GM23338 (cell line): ENCODE measurements around the gene FHIT. TPM values are rescaled to one million over a fixed set of nuclear protein-coding genes. Genes with fewer than 3 reads are reported as not detected.

ENCODE experiments used
- CREB1 ChIP-seq: fragments of 250-450 bp; sonication (Bioruptor Pico); IDR thresholded peaks from 2 replicates; pipeline ENCODE4 v1.5.0; 2020; ENCODE audit warnings: low read depth, mild to moderate bottlenecking, moderate library complexity
- EZH2phosphoT487 ChIP-seq: fragments of 200-600 bp; sonication (generic); IDR thresholded peaks from one replicate; pipeline ENCODE4 v1.8.1; 2018; ENCODE audit warnings: antibody characterized with exemption; ENCODE audit not compliant: unreplicated experiment
- JUNB ChIP-seq: IDR thresholded peaks from one replicate; pipeline ENCODE4 v1.6.1; 2016; ENCODE audit warnings: antibody characterized with exemption; ENCODE audit not compliant: unreplicated experiment
- NANOG ChIP-seq: IDR thresholded peaks from 2 replicates; pipeline ENCODE4 v1.6.1; 2016; ENCODE audit warnings: antibody characterized with exemption, borderline replicate concordance
- POLR2AphosphoS5 ChIP-seq: IDR thresholded peaks from 2 replicates; pipeline ENCODE4 v1.6.1; 2016; ENCODE audit warnings: antibody characterized with exemption, low read depth
- ZNF114 ChIP-seq: fragments of 250-450 bp; sonication (Bioruptor Pico); IDR thresholded peaks from 2 replicates; pipeline ENCODE4 v1.5.0; 2020; ENCODE audit warnings: mild to moderate bottlenecking, moderate library complexity
- ZNF331 ChIP-seq: fragments of 250-450 bp; sonication (Bioruptor Pico); IDR thresholded peaks from 2 replicates; pipeline ENCODE4 v1.5.0; 2020; ENCODE audit warnings: low read depth, mild to moderate bottlenecking, moderate library complexity
- polyA plus RNA-seq: library from polyadenylated mRNA; unstranded; fragments of >200 nt; fragmentation: Nextera tagmentation; extraction: Ambion mirVana; gene quantifications from 2 replicates; pipeline ENCODE4 v1.2.1, GENCODE V29; 2016
- total RNA-seq: library from RNA; depleted of rRNA; stranded (reverse); fragments of >200 nt; shearing (Covaris generic); gene quantifications from 2 replicates; pipeline ENCODE4 v1.2.3, GENCODE V29; 2014
- TF ChIP-seq, protein P1 (sequence below): fragments of 250-450 bp; sonication (Bioruptor Pico); IDR thresholded peaks from 2 replicates; pipeline ENCODE4 v1.5.0; 2020; ENCODE audit warnings: mild to moderate bottlenecking, moderate library complexity
- TF ChIP-seq, protein P2 (sequence below), 2 experiments: fragments of 200-600 bp in 1 of 2; sonication (generic) in 1 of 2; conservative IDR thresholded peaks; 2 replicates each; pipeline versions ENCODE4 v1.5.1 to v1.6.1; 2016 to 2017; ENCODE audit warnings: antibody characterized with exemption in 2 of 2, low read depth in 2 of 2, mild to moderate bottlenecking in 2 of 2, moderate library complexity in 1 of 2
- TF ChIP-seq, protein P3 (sequence below): IDR thresholded peaks from 2 replicates; pipeline ENCODE4 v1.6.1; 2016; ENCODE audit warnings: antibody characterized with exemption
- TF ChIP-seq, protein P4 (sequence below): IDR thresholded peaks from one replicate; pipeline ENCODE4 v1.6.1; 2018; ENCODE audit warnings: antibody characterized with exemption; ENCODE audit not compliant: unreplicated experiment

The FHIT gene
- total and polyA plus RNA-seq, 2 experiments from 2014 or later = 3.0 to 8.3 TPM

DNA sequence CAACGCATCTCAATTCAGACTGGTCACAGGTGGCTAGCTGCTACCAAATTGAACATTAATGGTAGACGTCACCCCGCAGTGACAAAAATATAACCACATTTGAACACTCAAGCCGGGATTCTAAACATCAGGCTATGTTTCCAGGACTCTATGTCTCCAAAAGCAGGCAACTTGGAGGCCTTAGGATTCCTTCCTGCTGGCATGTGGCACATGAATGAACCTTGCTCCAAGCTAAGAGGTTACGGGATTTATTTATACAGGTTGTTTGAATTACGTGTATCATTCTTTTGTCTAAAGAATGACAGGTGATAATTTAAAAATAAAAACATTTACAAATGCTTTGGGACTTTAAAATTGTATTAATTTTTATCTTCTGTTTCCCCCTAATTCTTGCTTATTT, 1337.0 kb downstream of the FHIT start (continued):
- TF ChIP-seq, protein P1, sequence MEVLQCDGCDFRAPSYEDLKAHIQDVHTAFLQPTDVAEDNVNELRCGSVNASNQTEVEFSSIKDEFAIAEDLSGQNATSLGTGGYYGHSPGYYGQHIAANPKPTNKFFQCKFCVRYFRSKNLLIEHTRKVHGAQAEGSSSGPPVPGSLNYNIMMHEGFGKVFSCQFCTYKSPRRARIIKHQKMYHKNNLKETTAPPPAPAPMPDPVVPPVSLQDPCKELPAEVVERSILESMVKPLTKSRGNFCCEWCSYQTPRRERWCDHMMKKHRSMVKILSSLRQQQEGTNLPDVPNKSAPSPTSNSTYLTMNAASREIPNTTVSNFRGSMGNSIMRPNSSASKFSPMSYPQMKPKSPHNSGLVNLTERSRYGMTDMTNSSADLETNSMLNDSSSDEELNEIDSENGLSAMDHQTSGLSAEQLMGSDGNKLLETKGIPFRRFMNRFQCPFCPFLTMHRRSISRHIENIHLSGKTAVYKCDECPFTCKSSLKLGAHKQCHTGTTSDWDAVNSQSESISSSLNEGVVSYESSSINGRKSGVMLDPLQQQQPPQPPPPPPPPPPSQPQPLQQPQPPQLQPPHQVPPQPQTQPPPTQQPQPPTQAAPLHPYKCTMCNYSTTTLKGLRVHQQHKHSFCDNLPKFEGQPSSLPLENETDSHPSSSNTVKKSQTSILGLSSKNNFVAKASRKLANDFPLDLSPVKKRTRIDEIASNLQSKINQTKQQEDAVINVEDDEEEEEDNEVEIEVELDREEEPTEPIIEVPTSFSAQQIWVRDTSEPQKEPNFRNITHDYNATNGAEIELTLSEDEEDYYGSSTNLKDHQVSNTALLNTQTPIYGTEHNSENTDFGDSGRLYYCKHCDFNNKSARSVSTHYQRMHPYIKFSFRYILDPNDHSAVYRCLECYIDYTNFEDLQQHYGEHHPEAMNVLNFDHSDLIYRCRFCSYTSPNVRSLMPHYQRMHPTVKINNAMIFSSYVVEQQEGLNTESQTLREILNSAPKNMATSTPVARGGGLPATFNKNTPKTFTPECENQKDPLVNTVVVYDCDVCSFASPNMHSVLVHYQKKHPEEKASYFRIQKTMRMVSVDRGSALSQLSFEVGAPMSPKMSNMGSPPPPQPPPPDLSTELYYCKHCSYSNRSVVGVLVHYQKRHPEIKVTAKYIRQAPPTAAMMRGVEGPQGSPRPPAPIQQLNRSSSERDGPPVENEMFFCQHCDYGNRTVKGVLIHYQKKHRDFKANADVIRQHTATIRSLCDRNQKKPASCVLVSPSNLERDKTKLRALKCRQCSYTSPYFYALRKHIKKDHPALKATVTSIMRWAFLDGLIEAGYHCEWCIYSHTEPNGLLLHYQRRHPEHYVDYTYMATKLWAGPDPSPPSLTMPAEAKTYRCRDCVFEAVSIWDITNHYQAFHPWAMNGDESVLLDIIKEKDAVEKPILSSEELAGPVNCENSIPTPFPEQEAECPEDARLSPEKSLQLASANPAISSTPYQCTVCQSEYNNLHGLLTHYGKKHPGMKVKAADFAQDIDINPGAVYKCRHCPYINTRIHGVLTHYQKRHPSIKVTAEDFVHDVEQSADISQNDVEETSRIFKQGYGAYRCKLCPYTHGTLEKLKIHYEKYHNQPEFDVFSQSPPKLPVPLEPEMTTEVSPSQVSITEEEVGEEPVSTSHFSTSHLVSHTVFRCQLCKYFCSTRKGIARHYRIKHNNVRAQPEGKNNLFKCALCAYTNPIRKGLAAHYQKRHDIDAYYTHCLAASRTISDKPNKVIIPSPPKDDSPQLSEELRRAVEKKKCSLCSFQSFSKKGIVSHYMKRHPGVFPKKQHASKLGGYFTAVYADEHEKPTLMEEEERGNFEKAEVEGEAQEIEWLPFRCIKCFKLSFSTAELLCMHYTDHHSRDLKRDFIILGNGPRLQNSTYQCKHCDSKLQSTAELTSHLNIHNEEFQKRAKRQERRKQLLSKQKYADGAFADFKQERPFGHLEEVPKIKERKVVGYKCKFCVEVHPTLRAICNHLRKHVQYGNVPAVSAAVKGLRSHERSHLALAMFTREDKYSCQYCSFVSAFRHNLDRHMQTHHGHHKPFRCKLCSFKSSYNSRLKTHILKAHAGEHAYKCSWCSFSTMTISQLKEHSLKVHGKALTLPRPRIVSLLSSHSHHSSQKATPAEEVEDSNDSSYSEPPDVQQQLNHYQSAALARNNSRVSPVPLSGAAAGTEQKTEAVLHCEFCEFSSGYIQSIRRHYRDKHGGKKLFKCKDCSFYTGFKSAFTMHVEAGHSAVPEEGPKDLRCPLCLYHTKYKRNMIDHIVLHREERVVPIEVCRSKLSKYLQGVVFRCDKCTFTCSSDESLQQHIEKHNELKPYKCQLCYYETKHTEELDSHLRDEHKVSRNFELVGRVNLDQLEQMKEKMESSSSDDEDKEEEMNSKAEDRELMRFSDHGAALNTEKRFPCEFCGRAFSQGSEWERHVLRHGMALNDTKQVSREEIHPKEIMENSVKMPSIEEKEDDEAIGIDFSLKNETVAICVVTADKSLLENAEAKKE = no peak
- TF ChIP-seq ZNF331 (no peak), POLR2AphosphoS5 (no peak), ZNF114 (CRISPR knock-in tag) (no peak), CREB1 (CRISPR knock-in tag) (no peak), NANOG (no peak), EZH2phosphoT487 (no peak), JUNB (no peak)
- TF ChIP-seq, protein P2, sequence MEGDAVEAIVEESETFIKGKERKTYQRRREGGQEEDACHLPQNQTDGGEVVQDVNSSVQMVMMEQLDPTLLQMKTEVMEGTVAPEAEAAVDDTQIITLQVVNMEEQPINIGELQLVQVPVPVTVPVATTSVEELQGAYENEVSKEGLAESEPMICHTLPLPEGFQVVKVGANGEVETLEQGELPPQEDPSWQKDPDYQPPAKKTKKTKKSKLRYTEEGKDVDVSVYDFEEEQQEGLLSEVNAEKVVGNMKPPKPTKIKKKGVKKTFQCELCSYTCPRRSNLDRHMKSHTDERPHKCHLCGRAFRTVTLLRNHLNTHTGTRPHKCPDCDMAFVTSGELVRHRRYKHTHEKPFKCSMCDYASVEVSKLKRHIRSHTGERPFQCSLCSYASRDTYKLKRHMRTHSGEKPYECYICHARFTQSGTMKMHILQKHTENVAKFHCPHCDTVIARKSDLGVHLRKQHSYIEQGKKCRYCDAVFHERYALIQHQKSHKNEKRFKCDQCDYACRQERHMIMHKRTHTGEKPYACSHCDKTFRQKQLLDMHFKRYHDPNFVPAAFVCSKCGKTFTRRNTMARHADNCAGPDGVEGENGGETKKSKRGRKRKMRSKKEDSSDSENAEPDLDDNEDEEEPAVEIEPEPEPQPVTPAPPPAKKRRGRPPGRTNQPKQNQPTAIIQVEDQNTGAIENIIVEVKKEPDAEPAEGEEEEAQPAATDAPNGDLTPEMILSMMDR (conservative IDR thresholded peaks at IDR 0.05; ENCODE audit: low read depth in 2 of 2) = no peak
- TF ChIP-seq, protein P3, sequence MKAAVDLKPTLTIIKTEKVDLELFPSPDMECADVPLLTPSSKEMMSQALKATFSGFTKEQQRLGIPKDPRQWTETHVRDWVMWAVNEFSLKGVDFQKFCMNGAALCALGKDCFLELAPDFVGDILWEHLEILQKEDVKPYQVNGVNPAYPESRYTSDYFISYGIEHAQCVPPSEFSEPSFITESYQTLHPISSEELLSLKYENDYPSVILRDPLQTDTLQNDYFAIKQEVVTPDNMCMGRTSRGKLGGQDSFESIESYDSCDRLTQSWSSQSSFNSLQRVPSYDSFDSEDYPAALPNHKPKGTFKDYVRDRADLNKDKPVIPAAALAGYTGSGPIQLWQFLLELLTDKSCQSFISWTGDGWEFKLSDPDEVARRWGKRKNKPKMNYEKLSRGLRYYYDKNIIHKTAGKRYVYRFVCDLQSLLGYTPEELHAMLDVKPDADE = no peak
- TF ChIP-seq, protein P4, sequence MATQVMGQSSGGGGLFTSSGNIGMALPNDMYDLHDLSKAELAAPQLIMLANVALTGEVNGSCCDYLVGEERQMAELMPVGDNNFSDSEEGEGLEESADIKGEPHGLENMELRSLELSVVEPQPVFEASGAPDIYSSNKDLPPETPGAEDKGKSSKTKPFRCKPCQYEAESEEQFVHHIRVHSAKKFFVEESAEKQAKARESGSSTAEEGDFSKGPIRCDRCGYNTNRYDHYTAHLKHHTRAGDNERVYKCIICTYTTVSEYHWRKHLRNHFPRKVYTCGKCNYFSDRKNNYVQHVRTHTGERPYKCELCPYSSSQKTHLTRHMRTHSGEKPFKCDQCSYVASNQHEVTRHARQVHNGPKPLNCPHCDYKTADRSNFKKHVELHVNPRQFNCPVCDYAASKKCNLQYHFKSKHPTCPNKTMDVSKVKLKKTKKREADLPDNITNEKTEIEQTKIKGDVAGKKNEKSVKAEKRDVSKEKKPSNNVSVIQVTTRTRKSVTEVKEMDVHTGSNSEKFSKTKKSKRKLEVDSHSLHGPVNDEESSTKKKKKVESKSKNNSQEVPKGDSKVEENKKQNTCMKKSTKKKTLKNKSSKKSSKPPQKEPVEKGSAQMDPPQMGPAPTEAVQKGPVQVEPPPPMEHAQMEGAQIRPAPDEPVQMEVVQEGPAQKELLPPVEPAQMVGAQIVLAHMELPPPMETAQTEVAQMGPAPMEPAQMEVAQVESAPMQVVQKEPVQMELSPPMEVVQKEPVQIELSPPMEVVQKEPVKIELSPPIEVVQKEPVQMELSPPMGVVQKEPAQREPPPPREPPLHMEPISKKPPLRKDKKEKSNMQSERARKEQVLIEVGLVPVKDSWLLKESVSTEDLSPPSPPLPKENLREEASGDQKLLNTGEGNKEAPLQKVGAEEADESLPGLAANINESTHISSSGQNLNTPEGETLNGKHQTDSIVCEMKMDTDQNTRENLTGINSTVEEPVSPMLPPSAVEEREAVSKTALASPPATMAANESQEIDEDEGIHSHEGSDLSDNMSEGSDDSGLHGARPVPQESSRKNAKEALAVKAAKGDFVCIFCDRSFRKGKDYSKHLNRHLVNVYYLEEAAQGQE = no peak
